ENCODE measurements around the gene MTCL1.
"Not testable (repeated sequence)": the region's sequence is repeated elsewhere in the genome, so short reads cannot be mapped to it uniquely, and the experiment has no call there.

MTCL1 gene

DNA sequence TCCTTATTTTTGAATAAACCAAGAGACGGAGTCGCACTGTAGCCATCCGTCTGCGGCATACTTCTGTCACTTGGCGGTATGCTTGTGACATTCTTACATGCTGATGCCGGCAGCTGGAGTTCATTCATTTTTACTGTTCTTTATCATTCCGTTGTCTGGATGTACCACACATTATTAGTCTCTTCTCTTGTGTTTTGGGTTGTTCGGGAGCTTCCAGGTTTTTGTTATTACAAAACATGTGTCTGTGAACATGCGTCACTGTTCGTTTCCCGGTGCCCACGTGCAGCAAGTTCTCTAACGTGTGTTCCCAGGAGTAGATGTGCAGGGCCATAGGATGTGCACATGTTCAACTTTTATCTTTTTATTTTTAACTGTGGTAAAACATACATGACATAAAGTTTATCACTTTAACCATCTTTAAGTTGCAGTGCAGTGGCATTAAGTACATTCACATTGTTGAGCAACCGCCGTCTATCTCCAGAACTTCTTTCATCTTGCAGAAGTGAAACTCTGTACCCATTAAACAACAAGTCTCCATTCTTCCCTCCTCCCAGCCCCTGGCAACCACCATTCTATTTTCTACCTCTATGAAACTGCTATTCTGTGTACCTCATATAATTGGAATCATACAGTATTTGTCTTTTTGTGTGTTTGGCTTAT, 40.1 kb downstream of the MTCL1 start:
- DNase-seq = peak; percentile 46

DNA sequence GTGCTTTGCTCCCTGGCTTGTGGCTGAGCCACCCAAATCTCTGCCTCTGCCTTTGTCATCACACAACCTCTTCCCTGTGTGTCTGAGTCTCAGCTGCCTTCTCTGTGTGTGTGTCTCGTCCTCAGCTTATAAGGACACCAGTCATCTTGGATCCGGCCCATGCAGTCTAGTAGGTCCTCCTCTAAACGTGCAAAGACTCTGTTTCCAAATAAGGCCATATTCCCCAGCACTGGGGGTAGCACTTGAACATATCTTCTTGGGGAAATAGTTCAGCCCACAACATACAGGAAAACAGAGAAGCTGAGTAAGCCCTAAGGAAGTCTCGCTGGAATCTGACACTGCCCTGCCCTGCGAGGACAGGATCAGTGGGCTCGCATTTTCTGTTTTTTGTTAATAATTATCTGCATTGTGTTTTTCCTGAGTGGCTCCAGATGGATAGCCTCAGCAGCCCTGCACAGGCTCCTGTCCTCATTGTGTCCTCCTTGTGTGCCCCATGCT, 42.1 kb downstream of the MTCL1 start:
- DNase-seq = no peak

DNA sequence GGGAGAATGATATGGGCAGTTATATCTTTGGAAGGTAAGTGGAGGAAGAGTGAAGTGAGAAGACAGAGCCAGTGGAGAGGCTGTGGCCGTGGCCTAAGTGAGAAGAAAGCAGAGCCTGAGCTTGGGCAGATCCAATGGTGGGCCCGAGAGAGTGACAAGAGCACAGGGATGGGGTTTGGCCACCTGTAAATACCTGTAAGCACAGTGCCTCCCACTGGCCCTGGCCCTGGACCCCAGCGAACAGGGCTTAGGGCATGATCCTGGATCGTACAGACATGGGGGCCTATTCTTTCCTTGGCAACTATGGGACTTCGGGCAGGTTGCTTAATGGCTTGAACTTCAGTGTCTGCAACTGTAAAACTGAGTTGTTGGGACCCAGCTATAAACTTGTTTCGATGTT, 44.1 kb downstream of the MTCL1 start:
- DNase-seq = no peak

DNA sequence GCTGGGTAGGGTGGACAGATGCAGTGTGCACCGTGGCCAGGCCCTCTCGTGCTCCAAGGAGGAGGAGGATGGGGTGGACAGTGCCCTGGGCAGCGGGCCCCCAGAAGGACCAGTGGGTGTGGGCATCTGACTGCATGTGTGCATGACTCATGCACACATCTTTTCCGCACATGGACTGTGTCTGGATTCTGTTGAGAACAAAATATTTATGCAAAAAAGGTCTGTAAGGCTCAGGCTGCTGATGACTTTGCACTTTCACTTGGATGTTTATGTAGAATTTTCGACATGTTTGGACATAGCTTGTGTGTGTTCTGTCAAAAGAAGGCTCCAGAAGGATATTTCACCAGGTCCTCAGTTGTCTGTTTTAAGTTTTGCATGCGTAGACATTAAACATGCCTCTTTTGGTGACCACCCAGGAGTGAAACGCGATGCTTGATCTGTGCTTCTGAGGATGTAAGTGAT, 45.6 kb downstream of the MTCL1 start:
- no peak for DNase-seq

DNA sequence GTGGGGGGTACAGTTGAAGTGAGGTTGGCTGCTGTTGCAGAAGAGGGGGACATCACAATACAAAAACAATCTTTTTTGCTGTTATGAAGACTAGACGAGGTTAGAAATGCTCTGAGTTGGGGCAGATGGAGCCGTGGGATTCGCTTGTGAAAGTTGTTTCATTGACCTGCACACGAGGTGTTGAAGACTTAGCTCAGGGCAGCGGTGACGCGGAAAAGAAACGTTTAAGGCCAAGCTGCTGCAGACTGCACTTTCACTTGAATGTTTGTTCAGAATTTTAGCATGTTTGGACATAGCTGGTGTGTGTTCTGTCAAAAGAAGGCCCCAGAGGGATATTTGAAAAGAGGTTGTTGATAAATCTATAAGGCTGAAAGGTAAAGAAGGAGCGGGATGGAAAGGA, 46.3 kb downstream of the MTCL1 start:
- no peak for DNase-seq

DNA sequence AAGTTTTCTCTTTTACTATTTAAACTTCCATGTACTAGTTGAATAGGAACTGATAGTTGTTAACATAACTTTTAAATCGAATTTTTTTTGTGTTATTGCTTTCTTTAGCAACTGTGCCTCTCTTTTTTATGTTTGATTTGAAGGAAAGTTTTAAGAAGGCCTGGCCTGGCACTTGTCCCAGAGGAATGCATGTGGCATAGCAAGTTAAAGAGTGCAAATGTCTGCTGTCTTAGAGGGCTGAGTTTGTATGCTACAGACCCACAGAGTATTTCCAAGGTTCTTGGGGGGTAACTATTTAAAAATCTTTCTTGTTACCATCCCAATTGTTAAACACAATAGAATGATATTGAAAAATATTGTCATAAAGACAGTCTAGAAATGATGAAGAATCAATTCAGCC, 47.0 kb downstream of the MTCL1 start:
- DNase-seq = no peak

DNA sequence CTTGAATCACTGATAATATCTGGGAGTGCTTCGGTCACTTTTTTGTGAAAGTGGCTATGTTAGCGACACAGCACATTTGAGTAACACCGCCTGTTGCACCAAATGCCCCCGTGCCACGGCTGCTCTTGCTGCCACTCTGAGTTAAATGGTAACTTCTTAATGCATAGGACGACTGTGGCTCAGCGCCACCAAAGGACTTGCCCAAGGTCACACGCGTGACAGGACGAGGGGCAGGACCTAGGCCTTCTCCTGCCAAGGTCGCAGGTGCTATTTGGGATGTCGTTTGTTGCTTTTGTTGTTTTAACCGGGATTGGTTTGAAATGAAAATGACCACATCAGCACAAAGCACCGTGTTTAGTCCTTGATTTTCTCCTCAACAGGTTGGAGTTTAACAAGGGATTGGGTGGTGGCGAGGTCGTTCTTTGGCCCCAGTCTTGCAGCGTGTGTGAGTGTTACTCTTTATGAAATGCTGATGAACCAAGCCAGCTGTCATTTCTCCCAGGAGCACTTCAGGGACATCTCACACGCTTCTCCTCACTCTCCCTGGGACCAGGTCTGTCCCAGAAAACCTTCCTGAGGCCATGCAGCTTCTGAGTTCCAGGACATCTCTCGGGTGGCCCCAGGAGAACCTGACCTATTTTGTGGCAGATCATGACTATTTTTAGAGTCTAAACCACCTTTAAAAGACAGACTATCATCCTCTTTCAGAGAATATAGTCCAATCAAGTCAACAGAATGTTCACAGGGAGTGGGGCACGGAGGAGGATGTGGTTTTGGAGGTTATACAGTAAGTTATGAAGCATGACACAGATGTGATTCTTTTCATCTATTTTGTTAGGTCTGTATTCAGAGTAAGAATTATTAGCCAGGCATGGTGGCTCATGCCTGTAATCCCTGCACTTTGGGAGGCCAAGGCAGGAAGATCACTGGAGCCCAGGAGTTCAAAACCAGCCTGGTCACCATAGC, 49.9 kb downstream of the MTCL1 start:
- DNase-seq = peak; percentile 13

DNA sequence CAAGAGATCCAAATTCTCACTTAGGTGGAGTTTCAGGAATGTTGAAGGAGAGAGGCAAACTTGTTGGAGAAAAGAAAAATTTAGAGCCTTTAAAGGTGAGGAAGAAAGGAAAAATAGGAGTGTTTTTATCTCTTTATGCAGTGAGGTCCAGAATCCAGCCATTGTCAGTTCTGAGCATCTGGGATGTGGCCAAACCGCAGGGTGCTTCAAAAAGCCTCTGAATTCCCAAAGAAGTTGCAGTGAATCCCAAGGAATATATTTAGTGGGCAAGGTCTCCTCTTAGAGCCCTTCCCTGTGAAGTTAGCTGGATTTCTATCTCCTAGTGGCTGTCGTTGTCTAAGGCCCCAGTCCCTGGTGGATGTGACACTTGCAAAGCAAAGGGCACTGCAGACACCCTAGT, 51.2 kb downstream of the MTCL1 start:
- no peak for DNase-seq

DNA sequence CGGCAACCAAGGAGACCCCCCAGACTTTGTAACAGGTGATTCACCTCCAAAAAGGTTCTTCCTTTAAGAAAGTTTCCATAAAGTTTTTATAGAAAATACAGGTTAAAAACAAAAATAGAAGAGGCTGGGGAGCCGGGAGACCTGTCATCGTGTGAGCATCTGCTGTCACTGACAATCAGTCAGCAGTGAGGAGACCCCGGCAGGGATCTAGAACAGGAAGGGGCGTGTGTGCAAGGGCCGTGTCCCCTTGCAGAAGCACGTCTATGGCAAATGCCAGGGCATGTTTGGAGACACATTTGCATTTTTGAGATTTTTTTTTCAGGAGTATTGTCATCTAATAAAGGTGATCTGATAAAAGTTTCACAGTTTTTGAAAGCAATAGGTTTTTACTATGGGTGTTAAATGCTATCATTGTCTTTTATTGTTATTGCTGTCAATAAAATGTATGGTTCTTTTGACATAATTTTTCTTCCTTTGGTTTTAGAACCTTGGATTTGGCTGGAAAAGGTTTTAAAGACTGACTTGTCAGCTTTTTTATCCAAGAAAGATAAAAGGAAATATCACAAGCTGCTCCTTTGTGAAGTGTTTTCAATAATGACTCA, 52.1 kb downstream of the MTCL1 start:
- DNase-seq = no peak

DNA sequence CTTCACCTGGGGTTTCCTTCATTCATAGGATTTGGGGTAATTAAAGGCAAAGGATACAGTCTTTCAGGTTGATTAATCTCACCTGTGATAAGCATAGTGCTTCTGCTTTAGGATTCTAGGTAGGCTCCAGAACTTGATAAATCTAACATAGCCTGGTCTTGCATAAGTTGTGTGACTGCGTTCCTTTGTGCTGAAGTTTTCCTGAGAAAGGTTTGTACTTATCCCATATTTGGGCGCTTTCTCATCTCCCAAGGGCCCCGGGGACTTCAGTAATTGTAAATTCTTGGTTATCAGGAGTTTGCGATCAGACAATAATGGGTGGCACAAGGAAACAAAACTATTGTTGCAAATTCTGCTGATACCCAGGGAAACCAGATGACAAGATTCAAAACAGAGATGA, 53.1 kb downstream of the MTCL1 start:
- DNase-seq = no peak

DNA sequence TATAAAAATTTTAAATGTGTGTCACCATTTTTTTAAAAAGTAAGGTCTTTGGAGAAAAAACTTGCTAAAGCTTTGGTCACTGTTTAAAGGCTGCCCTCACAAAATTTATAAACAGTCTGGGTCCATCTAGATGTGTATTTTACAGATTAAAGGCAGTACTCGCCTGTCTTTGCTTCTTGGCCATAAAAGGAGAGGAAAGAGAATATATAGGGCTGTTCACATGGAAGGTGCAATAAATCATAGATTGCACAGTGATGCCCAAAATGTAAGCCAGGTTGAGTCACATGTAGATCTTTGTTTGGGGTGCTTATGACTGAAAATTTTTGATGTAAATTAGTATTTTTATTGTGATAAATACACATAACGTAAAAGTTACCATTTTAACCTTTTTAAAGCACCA, 55.6 kb downstream of the MTCL1 start:
- DNase-seq = no peak

DNA sequence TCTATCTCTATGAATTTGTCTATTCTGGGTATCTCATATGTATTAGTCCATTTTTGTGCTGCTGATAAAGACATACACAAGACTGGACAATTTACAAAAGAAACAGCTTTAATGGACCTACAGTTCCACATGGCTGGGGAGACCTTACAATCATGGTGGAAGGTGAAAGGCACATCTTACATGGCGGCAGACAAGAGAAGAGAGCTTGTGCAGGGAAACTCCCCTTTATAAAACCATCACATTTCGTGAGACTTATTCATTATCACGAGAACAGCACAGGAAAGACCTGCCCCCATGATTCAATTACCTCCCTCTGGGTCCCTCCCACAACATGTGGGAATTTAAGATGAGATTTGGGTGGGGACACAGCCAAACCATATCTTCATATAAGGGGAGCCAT, 56.2 kb downstream of the MTCL1 start:
- not testable (repeated sequence) for DNase-seq

DNA sequence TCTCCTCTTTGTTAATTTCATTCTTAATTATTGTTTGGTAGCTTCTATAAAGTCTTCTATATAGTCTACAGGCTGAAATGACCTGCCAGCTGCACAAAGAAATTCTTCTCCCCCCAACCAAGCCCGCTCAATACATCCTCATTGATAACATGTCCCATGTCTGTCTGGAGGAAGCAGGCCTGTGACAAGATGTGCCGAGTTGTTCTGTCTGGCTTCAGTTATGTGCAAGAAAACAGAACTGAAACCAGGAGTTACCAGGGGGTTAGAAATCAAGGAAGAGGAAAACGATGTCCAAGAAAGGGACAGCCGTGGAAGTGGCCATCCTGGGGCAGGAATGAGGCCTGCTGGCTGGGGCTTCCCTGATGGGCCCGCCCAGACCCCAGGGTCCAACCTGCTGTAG, 57.6 kb downstream of the MTCL1 start:
- no peak for DNase-seq

DNA sequence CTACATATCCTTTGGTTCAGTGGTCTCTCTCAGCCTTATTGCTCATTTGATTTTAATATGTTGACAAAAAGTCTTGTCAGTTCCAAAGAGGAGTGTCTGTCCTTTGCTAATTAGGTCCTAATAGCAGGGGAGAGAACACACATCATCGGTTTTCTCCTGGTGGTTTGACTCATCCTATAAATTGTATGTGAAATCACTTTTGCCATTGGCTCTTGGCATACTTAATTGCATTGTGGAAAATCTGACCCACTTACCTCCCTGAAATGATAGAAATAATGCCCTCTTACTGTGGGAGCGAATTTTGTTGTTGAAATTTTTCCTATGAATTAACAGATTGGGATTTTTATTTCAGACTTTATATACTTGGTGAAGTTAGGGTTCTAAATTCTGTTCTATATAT, 58.3 kb downstream of the MTCL1 start:
- no peak for DNase-seq

DNA sequence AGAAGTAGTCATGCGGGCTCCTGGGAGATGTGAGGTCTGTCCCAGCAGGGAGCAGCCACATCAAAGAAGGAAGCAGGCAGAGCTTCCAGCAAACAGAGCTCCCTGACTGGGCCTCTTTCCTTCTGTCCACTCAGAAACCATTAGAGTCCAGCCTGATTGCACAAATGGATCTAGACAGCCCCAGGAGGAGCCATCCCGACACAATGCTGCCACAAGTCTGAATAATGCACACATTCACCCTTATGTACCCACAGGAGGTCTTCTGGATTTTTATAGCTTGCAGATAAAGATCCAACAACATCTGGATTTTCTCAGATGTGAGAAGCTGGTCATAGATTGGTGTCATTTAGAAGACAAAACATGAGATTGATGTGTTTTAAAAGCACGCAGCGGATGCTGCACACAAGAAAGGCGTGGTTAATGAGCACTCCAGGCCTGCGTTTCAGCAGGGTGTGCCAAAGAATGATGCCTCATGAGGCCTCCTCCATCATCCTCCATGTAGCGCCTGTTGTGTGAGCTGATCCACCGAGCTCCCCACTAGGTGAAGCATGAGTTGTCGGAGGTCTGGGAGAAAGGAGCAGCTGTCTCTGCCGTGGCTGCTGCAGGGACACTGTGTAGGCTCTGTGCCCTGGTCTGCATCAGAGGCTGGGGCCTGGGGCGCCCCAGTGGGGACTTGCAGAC, 60.6 kb downstream of the MTCL1 start:
- DNase-seq = no peak

DNA sequence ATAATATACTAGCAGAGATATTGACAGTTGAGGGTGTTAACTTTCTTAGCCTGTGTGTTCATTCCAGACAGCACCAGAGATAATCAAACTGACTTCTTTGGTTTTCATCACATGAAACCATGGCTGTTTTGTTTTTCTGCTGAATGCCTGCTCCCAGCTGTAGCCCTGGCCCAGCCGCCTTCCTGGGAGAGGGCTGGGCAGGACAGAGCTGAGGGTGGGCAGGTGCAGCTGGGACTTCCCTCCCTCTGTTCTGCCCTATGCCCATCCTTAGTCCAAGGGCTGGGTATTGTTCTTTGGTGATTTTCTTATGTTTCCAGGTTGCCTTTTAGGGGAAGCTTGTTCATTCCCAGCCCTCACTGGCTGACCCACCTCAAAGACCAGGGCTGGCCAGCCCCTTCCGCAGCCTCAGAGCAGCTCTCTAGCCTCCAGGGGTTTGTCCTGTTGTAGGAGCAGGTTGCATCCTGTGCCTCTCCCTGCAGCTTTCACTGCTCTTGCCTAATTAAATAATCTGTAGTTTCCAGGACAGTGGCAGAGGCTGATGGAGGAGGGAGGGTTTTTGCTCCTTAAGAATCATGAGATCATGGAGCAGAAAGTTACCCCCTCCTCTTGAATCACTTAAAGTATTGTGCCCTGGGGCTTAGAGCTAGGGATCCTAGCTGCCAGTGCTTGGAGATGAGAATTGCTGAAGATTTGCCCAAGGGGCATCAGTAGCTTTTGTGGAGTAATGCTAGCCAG, 61.4 kb downstream of the MTCL1 start:
- peak; percentile 27 for DNase-seq

DNA sequence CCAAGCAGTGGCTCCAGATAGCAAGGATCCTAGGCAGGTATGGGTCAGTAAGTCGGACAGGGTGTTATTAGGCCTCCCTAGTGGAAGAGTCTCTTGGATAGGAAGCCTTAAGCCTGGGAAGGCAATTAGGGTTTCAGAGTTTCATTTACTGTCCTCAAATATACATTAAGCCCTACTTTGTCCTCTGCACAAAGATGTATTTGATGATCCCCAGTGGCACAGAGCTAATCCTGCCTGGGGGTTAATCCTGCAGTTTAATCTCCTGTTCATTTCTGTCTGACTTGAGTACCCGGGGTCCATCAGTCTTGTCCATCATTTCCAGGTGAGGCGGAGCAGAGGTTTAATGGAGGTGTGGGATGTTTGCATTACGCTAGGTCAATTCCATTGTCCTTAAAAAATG, 62.0 kb downstream of the MTCL1 start:
- no peak for DNase-seq

DNA sequence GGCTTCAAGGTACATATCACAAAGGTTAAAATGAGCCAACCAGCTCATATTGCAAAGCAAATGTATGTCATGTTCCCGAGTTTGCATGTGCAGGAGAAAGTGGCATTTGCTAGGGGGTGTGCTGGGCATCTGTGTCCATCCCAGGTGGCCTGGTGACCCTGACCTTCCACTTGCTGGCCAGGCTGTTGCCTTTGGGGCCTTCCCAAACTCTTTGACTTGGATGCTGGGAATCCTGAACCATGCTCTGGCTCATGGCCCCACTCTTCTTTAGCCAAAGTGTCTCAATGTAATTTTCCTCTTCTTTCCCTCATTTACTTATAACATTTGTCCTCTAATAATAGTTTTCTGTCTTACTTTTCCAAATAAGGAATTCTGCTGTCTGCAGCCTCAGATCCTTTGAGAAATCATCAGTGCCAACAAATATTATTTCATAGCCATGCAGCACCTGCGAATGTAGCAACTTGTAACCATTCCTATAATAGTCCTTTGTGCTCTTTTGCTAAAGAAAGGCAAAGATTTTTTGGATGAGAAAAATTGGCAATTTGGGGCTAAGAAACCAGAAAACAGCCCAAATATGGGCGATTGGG, 64.2 kb downstream of the MTCL1 start:
- no peak for DNase-seq

DNA sequence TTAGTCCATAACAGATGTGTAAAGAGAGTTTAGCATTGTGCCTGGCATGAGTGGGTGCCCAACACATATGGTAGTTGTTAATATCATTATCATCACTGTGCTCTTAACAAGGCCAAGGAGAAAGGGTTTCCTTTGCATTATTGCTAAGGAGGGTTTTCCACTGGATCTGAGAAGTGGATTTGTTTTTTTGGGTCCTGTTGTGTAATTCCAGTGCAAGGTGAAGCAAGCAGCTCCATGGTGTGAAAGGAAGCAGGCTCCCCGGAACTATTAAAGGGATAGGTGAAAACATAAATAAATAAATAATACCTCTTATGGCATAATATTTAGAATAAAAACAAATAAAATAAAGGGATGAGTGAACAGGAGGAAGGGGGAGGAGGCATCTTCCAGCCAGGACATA, 65.3 kb downstream of the MTCL1 start:
- DNase-seq = no peak

DNA sequence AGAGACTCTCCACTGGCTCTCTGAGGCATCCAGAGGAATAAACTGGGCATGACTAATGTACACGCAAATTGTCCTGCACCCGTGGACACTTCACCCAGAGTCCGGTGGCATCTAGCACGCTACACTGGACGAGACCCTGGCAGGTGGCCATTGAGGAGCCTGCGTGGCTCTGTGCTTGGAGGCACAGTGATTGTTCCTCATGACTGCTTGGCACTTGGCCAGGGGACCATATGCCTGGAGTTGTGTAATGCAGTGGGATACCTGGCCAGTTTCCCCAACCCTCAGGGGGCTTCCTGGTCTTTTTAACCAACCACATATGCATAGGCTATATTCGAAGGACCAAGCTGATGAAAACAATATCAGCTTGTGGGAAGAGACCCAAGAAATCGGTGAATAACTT, 66.6 kb downstream of the MTCL1 start:
- no peak for DNase-seq

DNA sequence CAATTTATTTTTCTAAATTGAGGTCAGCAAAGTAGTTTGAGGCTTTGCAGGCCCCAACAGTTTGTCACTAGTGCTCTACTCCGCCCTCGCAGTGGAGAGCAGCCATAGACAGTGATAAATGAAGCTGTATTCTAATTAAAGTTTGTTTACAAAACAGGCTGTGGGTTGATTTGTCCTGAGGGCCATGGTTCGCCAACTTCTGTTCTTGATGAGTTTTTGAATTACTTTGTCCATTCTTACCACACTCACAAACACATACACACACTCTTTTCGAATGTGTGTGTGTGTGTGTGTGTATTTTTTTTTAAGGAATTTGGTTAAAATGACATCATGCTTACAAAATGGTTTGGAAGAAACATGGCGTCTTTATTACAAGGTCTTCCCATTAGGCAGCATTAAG, 68.6 kb downstream of the MTCL1 start:
- no peak for DNase-seq

Data from hematopoietic multipotent progenitor cell treated with erythropoietin and hydrocortisone succinate and interleukin-3 and kit ligand, for 6 days (in vitro differentiated cells).